ENCODE measurements around the gene NUDT12. TPM values are rescaled to one million over a fixed set of nuclear protein-coding genes. Genes with fewer than 3 reads are reported as not detected.

The NUDT12 gene
- total RNA-seq, 1 donor from 2014 or later, result 11.2 TPM

DNA sequence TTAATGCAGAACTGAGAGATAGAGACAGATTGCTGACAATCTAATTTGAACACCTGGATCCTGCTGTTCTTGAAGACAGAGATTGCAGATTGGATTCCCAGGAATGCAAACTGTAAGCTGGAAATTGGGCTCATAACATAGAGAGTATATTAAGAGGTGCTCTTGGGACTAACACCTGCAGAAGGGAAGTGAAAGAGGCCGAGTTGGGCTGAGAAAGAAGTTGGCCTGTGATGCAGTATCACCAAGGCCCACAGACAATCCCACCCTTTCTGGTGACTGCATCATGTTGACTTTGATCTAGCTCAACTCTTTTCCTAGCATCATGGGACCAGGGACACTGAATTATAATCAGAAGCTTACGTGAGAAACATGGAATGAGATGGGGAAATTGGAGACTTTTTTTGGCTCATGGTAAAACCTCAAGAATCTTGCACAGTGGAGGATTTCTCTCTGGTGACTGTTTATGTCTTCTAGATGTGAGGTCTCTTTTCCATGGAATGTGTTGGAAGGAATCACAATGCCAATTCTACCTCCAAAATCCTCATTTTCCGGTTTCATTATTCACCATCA lies 36.5 kb upstream of the NUDT12 start:
- Histone ChIP-seq H3K36me3 (ENCODE audit: control insufficient read depth, insufficient read depth, low read length) (no peaks in the 10 kb centered on the region), H3K27me3 (ENCODE audit: control insufficient read depth, insufficient read depth, low read length) (no peaks in the 10 kb centered on the region), H3K4me3 (ENCODE audit: low read depth, low read length) (no peak overlapping the region)
- DNase-seq (ENCODE audit: low read depth), result no peak
- TF ChIP-seq, protein P1, sequence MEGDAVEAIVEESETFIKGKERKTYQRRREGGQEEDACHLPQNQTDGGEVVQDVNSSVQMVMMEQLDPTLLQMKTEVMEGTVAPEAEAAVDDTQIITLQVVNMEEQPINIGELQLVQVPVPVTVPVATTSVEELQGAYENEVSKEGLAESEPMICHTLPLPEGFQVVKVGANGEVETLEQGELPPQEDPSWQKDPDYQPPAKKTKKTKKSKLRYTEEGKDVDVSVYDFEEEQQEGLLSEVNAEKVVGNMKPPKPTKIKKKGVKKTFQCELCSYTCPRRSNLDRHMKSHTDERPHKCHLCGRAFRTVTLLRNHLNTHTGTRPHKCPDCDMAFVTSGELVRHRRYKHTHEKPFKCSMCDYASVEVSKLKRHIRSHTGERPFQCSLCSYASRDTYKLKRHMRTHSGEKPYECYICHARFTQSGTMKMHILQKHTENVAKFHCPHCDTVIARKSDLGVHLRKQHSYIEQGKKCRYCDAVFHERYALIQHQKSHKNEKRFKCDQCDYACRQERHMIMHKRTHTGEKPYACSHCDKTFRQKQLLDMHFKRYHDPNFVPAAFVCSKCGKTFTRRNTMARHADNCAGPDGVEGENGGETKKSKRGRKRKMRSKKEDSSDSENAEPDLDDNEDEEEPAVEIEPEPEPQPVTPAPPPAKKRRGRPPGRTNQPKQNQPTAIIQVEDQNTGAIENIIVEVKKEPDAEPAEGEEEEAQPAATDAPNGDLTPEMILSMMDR (IDR thresholded peaks at IDR 0.05; ENCODE audit: insufficient read depth, low read length, poor library complexity, severe bottlenecking), result no peak

DNA sequence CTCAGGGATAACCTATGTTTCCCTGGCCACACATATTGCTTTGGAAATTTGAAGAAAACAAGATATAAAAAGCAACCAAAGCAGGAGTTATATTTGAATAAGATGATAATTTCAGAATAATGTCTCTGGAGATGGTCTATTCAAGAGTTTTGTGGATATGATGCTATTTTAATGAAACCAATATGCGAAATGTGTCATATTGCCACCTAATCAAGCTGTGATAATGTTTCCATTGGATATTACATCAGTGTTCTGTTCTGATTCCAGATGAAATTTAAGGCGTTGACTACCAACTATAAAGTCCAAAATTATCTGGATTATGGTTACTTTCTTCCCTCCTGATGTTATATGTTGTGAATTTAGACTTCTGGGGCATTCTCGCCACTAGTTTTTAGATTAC lies 27.6 kb upstream of the NUDT12 start:
- no peaks in the 10 kb centered on the region for H3K36me3 ChIP-seq (ENCODE audit: control insufficient read depth, insufficient read depth, low read length)
- no peak overlapping the region for H3K4me3 ChIP-seq (ENCODE audit: low read depth, low read length)
- TF ChIP-seq, protein P1 (IDR thresholded peaks at IDR 0.05; ENCODE audit: insufficient read depth, low read length, poor library complexity, severe bottlenecking), result no peak
- DNase-seq (ENCODE audit: low read depth), result no peak
- no peaks in the 10 kb centered on the region for H3K27me3 ChIP-seq (ENCODE audit: control insufficient read depth, insufficient read depth, low read length)

DNA sequence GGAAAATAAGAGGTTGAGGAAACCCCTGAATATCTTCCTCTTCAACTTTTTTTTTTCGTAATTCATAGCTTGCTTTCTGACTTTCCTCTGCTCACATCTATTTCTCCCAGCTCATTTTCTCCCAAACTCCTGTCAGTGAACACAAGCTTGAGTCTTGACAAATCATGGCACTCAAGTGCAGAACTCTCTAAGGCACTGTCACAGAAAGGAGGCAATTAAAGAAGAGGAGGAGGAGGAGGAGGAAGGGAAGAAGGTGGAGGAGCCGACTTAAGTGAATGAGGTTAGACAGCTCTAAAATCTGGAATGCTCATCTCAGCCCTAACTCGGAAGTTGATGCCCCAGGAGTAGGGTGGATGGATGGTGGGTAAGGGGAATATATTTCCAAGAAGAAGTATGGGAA lies 27.2 kb upstream of the NUDT12 start:
- Histone ChIP-seq H3K4me3 (ENCODE audit: low read depth, low read length) (no peak overlapping the region), H3K27me3 (ENCODE audit: control insufficient read depth, insufficient read depth, low read length) (no peaks in the 10 kb centered on the region), H3K36me3 (ENCODE audit: control insufficient read depth, insufficient read depth, low read length) (no peaks in the 10 kb centered on the region)
- TF ChIP-seq, protein P1 (IDR thresholded peaks at IDR 0.05; ENCODE audit: insufficient read depth, low read length, poor library complexity, severe bottlenecking), result no peak
- no peak for DNase-seq (ENCODE audit: low read depth)

DNA sequence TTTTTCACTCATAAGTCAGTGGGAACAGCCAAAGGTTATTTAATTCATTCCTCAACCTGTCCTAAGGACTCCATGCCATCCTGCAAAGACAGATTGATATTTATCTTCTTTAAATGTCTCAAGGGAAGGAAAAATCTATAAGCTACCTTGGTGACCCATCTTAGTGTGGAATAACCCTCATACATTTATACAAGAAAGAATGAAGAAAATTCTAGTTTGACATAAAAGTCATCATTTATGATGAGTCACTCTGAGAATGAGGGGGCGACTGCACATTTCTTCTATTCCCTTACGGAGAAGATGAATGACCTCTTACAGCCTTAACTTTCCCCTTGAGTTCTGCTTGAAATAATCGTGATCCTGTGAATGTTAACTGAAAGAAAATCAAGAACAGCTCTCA lies 26.8 kb upstream of the NUDT12 start:
- TF ChIP-seq, protein P1 (IDR thresholded peaks at IDR 0.05; ENCODE audit: insufficient read depth, low read length, poor library complexity, severe bottlenecking), result no peak
- DNase-seq (ENCODE audit: low read depth), result no peak
- Histone ChIP-seq H3K27me3 (ENCODE audit: control insufficient read depth, insufficient read depth, low read length) (no peaks in the 10 kb centered on the region), H3K4me3 (ENCODE audit: low read depth, low read length) (no peak overlapping the region), H3K36me3 (ENCODE audit: control insufficient read depth, insufficient read depth, low read length) (no peaks in the 10 kb centered on the region)

DNA sequence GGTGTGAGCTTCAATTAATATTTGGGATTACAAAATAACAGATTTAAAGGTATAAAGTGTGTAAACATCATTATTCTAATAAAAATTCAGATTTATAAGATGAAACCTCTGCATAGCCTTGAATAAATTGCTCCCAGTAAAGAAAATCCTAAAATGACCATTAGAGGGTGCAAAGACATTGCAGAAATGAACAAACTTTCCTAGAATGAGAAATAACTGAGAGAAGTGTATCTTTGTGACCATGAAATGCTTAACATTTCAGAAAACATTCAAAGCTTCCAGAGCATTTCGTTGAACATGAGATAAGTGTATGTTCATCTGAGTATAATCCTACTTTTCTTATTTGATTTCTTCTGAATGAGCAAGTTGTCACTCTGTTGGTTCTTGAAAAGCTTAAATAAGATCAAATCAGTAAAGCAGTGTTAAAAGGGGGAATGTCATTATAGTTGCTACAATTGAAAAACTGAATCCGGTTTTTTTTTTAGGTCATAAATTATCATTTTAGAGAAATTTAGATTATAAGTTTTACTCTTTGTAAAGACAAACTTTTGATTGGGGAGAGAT lies 24.7 kb upstream of the NUDT12 start:
- TF ChIP-seq, protein P1 (IDR thresholded peaks at IDR 0.05; ENCODE audit: insufficient read depth, low read length, poor library complexity, severe bottlenecking), result peak; percentile 52
- no peak overlapping the region for H3K4me3 ChIP-seq (ENCODE audit: low read depth, low read length)
- no peak for DNase-seq (ENCODE audit: low read depth)
- no peaks in the 10 kb centered on the region for H3K27me3 ChIP-seq (ENCODE audit: control insufficient read depth, insufficient read depth, low read length)
- no peaks in the 10 kb centered on the region for H3K36me3 ChIP-seq (ENCODE audit: control insufficient read depth, insufficient read depth, low read length)

DNA sequence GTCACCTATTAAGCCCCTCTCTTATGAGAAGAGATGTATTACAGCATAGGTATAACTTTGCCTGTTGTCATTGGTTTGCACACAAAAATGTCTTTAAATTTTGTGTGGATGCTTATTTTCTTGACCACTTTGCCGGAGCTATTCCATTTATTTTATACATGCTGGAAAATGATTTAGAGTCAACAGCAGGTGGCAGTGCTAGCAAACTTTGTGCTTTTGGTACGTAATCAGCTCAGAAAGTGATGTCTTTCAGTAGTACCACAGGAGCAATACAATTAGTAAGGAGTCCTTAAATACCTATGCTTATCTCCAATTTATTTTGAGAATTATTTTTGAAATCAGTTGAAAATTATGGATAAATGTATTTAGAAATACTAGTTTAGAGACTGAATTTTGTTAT lies 19.8 kb upstream of the NUDT12 start:
- H3K27me3 ChIP-seq (ENCODE audit: control insufficient read depth, insufficient read depth, low read length), result no peaks in the 10 kb centered on the region
- DNase-seq (ENCODE audit: low read depth), result peak; percentile 25
- H3K4me3 ChIP-seq (ENCODE audit: low read depth, low read length), result no peak overlapping the region
- H3K36me3 ChIP-seq (ENCODE audit: control insufficient read depth, insufficient read depth, low read length), result no peaks in the 10 kb centered on the region
- TF ChIP-seq, protein P1 (IDR thresholded peaks at IDR 0.05; ENCODE audit: insufficient read depth, low read length, poor library complexity, severe bottlenecking), result peak; percentile 54

All from kidney epithelial cell (primary cell).